Ureter (tissue), 1 donor: ENCODE results near the gene ADARB2. TPM values are rescaled to one million over a fixed set of nuclear protein-coding genes. Genes with fewer than 3 reads are reported as not detected.

Source experiments
- DNase-seq: peaks from one replicate; pipeline ENCODE4 v3.0.0-alpha.2; 2020; ENCODE audit warnings: low spot score
- total RNA-seq: library from RNA; stranded (reverse); gene quantifications from one replicate; pipeline ENCODE4 v1.2.4, GENCODE V29; 2023
- donor health status: DM: yes; HTN: yes; CAD: no.

The ADARB2 gene
- total RNA-seq, 1 donor from 2014 or later, result not detected

DNA sequence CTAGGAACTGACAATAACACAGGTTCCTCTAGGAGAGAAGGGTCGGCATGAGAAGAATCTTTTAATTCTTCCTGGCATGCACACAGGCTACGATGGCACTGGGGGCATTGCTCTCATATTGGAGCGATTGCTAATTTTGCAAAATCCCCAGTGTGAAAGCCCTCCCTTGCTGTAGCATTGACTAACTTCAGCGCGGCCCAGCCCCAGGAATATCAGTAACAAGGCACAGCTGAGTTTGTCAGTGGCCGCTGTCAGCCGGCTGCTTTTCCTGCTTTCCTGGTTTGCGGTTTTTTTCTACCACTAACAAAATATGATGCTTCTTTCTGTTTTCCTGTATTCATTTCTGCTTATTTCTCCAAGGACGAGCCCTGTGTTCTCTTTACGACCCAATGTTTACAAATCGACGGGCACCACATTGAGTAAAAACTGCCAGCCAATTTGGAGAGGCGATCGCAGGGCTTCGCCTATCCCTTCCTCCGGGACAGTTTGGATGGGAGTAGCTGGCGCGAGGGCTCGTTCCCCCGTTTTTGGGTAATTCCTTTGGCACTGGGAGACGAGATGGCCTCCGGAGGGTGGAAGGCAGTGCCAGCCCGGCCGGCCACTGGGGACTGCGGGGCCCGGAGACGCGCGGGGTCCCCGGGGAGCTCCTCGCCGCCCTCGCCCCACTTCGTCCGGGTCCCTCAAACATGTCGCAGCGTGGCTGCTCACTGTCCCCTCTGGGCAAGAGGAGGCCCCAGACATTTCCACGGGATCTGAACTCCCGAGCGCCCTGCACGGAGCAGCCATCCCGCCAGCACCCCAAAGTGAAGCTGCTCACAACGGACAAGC lies 967 bp downstream of the ADARB2 start:
- no peak for DNase-seq

DNA sequence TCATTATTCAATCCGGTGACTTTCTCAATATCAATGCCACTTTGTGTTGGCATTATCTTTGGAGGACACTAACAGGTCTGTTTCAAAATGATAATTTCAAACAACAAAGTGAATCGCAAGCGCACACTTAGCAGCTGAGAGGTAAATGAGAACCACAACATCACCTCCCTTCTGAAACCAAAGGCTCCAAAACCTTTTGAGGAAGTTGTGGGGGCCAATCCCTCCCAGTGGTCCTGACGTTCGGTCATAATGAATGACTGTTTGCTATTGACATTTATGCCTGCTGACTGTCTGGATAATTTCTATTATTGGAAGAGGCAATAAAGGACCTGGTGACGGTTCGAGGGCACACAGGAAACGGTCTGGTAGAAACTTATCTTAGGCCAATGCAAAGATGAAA lies 1.8 kb downstream of the ADARB2 start:
- DNase-seq, result no peak

GRCh38 chr10:1734288-1734687 lies 3.0 kb downstream of the ADARB2 start:
- no peak for DNase-seq

DNA sequence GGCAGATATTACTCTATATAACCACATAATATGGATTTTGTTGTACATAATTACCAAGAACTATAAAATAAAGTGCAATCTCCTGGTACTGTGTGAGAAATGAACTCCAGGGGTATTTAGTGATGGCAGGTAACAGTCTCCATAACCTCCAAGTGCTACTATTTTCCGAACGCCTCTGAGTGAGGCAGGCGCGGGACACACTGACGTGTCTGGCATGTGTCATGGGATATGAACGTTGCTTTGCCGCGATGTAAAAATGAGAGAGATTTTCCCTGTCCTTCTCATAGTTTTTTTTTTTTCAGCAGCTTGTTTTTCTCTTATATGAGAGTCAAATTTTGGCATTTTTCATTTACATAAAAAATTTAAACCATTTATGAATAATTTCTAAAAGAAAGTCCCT lies 3.6 kb downstream of the ADARB2 start:
- DNase-seq, result no peak

DNA sequence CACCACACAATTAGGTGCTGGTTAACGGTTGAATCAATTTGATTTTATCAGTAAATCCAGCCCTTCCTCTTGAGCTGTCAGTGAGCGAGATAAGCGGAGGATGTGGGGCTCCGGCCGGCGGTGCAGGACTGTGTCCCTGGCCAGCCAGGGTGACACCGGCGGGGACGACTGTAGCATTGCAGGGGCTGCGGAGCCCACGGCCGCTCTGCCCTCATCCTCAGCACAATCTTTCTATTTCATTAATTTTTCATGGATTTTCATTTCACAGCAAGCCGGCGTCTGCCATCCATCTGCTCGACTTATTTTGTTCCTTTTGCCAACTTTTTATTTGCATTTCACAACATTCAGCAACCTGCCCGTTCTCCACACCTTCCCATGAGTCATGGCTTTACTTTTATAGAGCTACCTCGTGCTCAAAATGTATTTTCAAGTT lies 4.7 kb downstream of the ADARB2 start:
- no peak for DNase-seq

GRCh38 chr10:1731592-1731991 lies 5.7 kb downstream of the ADARB2 start:
- no peak for DNase-seq

DNA sequence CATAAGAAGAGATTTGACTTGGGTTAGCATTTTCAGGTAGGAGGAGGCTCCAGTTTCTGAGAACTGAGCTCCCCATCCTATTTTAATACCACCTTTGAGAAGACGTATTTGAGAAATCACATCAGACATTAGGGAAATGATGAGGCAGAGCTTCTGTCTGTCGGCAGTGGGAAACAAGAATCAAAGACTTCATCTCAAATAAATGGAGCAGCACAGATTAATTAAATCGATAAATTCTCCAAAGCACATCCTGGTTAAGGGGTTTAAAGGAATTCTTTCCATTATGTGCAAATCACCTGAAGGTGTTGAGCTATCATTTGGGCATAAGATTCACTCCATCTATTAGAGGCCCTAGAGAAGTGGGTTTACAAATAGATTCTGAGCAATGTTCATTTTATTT lies 7.6 kb downstream of the ADARB2 start:
- DNase-seq, result no peak

GRCh38 chr10:1726861-1727260 lies 10.5 kb downstream of the ADARB2 start:
- DNase-seq, result no peak

GRCh38 chr10:1724921-1725488 lies 12.3 kb downstream of the ADARB2 start:
- no peak for DNase-seq

DNA sequence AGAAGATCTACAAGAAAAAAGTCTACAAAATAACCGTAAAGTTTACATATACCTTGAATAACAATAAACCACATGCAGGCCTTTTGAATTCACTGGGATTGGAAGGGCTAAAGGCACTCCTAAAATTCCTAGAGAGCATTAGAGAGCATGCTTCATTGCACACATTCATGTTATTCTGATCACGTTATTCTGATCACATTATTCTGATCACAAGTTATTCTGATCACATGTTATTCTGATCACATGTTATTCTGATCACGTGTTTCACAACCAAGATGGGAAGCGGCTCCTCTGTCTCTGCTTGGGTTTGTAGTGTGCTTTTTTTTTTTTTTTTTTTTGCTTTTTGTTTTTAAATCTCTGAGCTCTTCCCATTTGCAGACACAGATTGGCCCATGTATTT lies 20.5 kb downstream of the ADARB2 start:
- no peak for DNase-seq

- no peak for DNase-seq
These were observed 21.5 kb downstream of the ADARB2 start for GRCh38 chr10:1715821-1716220.

GRCh38 chr10:1712944-1713671 lies 24.2 kb downstream of the ADARB2 start:
- DNase-seq, result no peak

GRCh38 chr10:1712314-1712713 lies 25.0 kb downstream of the ADARB2 start:
- no peak for DNase-seq

DNA sequence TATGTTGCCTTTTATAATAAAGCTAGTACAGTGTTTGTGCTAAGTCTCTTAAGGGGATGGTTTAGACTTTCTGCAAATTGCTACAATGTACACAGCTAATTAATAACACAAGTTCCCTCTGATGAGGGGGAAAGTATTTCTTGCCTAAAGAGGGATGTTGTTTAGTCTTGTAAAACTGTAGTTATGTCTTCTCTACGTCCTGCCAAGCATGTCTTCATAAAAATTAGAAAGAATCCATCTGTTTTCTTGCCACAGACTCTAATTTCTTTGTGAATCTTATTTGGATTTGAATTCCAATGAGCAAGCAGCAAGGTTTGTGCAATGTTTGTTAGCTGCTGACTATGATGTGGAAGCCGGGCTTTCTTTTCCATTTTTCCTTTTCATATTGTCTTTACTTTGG lies 28.2 kb downstream of the ADARB2 start:
- DNase-seq, result no peak

GRCh38 chr10:1708746-1709145 lies 28.6 kb downstream of the ADARB2 start:
- DNase-seq, result no peak

DNA sequence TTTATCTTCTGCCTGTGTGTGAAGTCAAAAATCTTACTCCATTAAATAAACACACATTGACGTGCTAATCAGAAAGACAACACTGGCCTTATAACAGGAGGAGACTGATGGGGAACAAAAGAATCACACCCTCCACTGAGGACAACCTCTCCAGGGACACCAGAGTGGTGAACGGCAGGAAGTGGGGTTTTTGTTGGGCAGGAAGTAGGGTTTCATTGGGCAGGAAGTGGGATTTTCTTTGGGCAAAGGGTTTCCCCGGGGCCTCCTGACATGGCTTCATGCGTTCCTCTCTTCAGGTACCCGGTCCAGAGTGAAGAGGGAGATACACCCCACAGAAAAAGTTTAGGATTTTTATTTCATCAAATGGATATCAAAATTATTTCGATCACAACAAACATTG lies 30.6 kb downstream of the ADARB2 start:
- no peak for DNase-seq

DNA sequence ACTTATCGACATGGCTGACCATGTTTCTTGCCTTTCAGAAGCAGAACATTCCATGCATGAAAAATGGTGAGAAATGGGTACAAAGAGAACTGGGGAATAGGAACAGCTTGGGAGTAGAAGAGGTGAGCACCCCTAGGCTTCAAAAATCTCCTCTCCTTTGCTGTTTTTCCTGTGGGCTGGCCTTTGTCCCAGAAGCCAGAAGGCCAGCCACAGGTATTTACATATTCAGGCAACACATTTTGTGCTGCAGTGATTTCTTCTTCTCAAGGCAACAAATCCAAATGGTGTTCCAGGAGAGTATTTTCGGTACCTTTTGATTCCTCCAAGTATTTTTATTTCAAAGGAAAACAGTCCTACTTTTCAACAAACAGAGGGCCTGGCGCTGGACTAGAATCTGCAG lies 31.1 kb downstream of the ADARB2 start:
- DNase-seq, result no peak

DNA sequence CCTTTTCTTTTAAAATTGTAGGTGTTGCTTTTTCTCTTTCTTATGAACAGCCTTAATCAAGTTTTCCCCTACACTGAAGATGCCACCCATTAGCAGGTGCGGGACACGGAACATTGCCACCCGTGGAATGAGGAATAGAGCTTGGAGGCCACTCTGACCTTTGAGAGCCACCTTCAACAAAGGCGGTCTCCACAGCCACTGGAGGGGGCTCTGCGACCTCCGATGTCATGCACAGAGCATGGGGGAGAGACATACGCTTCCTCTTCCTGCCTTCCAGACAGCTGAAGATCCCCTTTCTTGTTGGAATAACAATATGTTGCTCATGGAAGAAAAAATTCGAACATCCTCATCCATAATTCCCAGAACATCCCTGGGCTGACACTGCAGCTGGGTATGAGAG lies 39.1 kb downstream of the ADARB2 start:
- DNase-seq, result no peak

DNA sequence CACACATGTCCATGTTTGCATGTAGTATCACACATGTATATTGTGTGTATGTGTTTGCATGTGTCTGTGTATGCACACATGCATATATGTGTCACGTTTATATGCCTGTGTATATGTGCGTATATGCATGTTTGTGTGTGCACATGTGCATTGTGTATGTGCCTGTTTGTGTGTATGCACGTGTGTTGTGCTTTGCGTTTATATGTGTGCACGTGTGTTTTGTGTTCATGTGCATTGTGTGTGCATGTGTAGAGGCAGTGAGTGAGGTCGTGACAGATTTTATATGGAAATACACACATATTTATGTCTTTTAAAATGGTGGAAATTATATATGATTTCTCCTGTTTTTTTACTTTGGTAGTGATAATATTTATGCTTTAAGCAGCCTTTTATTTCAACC lies 41.2 kb downstream of the ADARB2 start:
- DNase-seq, result no peak

GRCh38 chr10:1690086-1690485 lies 47.2 kb downstream of the ADARB2 start:
- no peak for DNase-seq

- DNase-seq, result no peak
These were observed 48.8 kb downstream of the ADARB2 start for GRCh38 chr10:1688531-1688930.

- no peak for DNase-seq
These were observed 49.6 kb downstream of the ADARB2 start for GRCh38 chr10:1687623-1688150.

GRCh38 chr10:1687190-1687589 lies 50.1 kb downstream of the ADARB2 start:
- DNase-seq, result no peak
